GM18519 (cell line): ENCODE results near the gene ERAL1.
"Not testable (repeated sequence)": the region's sequence is repeated elsewhere in the genome, so short reads cannot be mapped to it uniquely, and the experiment has no call there.

Experiments used
- ATAC-seq: cut with Tn5 transposase; IDR thresholded peaks from one replicate; pipeline ENCODE4 v1.9.1; 2021; ENCODE audit warnings: mild to moderate bottlenecking, moderate library complexity; ENCODE audit not compliant: unreplicated experiment, low FRiP score

ERAL1 gene

DNA sequence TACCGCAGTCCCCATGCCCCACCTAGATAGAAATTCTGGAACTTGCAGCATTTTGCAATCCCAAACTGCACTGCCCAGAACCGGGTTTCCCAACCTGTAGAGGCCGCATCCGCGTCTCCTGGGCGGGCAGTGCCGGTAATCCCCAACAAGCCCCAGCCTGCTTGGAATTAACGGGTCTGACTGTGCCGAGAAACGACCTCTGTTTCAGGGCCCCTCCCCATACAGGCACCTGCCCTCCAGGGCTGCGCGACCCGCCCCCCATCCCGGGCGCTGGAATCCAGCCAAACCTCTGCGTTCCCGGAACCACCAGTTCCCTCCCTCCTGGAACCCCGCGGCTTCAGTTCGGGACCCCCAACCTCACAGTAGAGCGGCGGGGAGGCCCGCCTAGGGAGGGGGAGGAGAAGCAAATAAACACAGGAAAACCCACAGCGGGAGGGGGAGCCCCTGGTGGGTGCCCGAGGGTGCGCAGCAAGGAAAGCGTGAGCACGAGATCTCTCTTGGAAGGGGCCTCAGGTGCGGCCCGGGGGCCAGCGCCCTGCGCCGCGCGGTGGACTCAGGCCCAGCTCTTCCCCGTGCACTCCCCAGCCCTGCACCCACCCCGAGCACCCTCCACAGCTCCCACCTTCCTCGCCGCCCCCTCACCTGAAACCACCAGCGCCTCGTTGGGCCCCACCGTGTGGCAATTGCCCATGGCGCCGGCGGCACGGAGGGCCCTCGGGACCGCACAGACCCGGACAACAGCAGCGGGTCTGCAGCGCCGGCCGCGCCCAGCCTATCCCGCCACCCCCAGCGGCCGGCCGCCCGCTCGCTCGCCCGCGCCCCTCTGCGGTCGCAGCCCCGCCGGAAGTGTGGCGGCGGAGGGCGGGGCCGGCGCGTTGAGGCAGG is 42.3 kb downstream of the ERAL1 start, which contains the start of gene FLOT2:
FLOT2 (minus strand) TSS at position 850 of the 885 bp plus-strand sequence; CDS start at position 691, 159 bp downstream.
- ATAC-seq, result no peak

DNA sequence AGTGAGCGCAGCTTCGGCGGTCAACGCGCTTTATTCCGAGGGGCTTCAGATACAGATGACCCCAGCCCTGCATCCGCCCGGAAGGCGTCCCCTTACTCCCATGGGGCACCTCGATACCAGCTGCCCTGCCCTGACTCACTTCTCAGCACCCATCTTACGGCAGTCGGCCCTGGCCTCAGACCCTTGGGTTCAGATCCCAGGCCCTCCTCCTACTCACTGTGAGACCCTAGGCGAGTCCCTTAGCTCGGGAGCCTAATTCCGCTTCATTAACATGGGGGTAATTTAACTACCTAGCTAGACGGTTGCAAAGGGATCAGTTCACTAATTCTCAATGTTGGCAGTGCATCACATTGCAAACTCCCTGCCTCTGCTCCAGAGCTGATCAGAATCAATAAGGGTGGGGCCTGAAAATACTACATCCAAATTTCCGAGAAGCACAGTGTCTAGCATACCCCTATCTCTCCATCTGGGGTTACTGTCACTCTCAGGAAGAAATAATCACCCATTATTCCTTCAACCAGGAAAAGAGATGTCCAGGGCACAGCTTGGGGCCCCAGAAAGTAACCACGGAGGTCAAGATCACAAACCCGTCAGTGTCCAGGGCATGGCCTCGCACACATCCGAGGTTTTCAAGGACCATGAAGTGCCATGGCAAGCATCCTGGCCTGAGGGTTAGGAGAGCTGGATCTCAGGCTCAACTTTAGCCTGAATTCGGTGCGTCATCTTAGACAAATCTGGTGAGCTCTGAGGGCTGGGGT is 43.1 kb downstream of the ERAL1 start:
- ATAC-seq, result no peak

DNA sequence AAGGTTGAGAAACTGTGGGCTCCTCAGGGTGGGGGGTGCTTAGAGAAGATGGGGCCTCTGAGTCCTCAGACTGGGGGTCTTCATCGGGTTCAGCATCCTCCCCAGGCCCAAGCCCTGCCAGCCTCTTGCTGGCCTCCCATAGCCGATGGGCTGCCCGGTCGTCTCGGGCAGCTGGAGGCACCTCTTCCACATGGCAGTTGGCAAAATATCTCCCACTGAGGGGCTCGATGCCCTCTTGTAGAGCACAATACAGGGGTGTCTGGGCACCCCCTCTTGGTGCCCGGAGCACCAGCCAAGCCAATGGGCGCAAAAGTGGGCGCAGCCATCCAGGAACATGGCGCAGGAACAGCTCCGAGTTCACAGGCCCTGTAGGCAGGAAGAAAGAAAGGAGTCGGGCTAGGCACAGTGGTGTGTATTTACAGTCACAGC is 43.7 kb downstream of the ERAL1 start:
- no peak for ATAC-seq

DNA sequence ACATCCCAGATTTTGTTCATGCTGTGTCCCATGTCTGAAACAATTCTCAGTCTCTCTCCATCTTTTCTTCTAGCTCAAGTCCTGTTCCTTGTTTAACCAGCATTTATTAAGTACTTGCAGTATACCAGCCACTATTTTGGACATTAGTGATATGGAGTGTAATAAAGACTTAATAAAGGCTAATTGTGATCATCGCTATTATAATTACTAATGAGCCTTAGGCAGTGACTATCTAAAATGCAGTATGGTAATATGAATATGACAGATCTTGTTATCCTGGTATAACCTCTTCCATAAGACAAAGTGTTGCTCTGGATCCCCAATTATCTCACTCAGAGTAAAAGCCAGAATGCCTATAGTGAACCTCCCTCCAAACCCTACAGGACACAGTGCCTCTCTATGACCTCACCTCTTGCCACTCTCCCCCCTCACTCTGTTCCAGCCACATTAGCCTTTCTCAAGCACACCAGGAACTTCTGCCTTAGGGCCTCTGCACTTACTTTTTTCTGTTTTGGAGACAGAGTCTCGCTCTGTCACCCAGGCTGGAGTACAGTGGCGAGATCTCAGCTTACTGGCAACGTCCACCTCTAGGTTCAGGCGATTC is 44.5 kb downstream of the ERAL1 start:
- ATAC-seq, result no peak

DNA sequence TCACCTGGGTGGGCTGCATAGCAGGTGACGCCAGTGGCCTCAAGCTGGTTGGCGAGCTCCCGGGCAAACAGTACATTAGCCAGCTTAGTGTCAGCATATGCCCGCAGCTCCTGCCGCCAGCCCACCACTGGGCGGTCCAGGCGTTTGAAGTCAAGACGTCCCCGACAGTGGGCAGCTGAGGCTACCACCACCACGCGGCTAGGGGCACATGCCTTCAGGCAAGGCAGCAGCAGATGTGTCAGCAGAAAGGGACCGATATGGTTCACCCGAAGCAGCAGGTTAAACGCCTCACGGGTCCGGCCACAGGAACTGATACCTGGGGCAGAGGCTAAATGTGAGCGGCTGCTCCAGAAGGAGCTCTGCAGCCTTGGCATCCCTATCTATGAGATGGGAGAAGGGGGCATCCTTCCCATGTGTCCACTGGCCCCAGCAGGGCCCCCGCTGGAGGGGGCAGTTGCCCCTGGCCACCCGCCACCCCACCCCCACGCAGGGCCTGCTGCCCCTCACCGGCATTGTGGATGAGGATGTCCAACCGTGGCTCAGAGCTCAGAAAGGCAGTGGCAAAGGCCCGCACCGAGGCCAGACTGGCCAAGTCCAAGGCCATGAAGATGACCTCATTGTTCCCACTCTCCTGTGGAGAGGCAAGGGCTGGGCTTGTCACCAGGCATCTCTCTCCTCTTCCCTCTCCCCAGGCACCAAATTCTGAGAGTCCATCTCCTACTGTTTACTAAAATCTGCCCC is 46.3 kb downstream of the ERAL1 start:
- no peak for ATAC-seq

DNA sequence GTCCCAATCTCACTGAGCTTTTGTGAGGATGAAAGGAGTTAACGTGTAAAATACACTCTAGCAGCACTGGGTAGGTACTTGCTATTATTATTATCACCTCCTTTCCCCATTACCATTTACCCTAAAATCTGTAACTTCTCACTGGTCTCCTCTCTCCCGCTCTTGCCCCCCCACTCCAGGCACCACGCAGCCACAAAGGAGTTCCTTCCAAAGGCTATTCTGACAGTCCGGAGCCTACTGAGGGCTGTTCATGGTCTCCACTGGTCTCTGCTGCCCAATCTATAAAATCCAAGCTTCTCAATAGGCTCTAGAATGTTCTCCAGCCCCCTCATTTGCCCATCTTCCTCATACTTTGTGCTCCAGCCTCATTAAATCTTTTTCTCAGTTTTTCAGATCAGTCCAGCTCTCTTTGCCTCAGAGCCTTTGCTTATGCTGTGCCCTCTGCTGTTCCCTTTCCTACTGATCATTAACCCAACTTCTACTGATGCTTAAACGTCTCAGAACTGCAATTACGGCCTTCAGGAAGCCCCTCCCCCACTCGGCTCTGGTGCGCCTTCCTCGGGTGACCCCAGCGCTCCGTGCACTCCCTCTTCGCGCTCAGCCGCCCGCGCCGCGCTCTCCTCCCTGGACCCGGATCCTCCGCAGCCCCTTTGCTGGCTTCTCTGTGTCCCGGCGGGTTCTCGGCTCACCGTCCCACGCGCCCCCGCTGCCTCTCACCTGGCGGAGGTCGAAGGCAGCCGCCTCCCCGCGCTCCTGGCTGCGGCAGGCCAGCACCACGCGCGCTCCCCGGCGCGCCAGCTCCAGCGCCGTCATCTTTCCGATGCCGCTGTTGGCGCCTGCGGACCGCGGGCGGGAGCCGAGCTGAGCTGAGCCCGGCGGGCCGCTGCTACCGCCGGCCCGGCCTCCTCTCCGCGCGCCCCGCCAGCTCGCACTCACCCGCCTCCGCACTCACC is 47.3 kb downstream of the ERAL1 start:
- peak; percentile 11 for ATAC-seq

DNA sequence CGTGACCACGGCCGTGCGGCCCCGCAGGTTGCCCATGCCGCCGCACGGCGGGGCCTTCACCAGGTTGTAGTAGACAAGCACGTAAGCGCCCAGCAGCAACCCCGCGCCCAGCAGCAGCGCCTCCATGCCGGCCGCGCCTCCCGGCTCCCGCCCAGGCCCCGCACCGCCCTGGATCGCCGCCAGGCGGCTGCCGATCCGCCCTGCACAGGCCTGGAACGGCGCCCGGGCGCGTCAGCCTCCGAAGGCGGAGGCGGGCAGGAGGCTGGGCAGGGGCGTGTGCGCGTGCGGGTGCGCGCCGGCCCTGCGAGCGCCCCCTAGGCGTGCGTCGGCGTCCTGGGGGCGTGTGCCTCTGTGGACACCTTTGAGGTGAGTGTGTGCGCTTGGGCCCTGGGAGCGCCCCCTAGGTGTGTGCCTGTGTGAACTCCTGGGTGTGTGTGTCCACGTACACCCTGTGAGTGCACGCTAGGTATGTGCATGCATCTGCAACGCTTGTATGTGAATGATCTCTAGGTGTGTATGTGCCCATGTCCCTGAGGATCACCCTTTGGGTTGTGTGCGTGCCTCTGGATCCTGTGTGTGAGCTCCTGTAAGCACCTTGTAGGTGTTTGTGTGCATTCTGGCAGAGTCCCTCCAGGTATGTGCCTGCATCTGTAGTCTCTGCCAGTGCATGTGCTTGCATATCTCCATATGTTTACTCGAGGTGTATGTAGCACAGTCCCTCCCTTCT is 48.2 kb downstream of the ERAL1 start, which contains the start of gene DHRS13:
DHRS13 (minus strand) TSS at position 261 of the 727 bp plus-strand sequence; CDS start at position 126, 135 bp downstream.
- ATAC-seq, result peak; percentile 74

DNA sequence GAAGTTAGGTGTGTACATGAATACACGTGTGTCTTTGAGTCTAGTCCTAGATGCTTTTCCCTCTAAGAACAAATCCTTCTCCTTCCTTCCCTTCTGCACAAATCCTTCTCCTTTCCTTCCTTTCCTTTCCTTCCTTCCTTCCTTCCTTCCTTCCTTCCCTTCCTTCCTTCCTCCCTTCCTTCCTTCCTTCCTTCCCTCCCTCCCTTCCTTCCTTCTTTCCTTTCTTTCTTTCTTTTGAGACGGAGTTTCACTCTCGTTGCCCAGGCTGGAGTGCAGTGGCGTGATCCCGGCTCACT is 48.7 kb downstream of the ERAL1 start:
- not testable (repeated sequence) for ATAC-seq

DNA sequence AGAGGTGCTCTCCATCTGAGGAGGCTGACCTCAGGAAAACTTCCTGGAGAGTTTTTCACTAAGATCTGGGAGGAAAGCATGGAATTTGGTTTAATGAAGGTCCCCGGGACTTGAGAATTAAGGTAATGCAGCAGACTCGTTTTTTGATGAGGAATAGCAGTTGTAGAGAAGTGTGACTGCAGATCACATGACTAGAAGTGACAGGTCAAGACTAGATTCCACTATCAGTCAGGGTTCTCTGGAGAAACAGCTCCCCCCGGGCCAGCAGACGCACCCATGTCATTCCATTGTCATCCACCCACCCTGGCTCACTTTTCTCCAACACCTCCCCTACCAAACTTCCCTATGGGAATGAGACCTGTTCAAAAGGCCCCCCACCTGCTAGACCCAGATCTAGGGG is 50.0 kb downstream of the ERAL1 start:
- ATAC-seq, result no peak

DNA sequence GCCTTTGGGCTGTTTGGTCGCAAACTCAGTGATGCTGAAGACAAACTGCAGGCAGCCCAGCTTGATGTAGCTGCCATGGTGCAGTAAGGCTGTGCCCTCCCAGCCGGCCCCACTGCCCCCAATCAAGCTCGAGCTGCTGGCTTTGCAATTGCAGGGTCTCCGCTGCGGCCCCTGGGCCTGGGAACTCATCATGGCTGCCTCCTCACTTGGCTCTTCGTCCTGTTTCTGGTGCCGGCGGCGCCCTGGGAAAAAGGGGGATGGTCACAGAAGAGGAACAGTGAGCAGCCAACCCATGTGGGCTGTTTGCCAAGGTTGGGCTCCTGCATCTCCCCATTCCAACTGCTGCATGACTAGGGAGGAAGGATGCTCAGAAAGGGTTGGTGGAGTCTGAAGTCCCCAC is 51.5 kb downstream of the ERAL1 start:
- ATAC-seq, result no peak

DNA sequence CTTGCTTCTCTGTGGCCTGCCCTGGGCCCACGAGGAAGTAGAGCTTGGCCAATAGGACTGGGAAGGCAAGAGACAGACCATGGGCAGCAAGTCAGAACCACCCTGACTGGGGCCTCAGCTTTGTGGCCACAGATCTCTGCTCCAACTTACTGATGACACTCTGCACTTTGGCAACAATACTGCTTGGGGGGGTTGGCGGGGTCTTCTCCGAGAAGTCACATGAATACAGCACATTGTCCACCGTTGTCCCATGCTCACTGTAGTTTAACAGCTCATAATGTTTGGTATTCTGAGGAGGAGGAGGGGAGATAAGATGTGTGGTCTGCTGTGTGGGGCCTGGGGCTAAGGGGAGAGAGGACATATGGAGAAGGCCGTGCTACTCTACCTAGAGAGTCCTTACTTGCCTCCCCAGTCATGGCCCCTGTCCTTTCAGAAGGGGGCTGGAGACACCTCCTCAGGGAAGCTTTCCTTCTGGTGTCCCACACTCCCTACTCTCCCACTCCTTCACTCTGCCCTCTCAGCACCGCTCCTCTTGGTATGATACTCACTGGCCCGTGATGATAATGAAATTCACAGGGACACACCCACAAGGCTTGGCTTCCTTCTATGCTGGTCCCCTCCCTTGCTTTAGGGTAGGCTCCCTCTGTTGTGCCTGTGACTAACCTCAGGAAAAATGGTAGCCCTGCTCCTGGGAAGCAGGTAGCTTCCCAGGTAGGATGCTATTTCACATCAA is 52.1 kb downstream of the ERAL1 start:
- ATAC-seq, result no peak

DNA sequence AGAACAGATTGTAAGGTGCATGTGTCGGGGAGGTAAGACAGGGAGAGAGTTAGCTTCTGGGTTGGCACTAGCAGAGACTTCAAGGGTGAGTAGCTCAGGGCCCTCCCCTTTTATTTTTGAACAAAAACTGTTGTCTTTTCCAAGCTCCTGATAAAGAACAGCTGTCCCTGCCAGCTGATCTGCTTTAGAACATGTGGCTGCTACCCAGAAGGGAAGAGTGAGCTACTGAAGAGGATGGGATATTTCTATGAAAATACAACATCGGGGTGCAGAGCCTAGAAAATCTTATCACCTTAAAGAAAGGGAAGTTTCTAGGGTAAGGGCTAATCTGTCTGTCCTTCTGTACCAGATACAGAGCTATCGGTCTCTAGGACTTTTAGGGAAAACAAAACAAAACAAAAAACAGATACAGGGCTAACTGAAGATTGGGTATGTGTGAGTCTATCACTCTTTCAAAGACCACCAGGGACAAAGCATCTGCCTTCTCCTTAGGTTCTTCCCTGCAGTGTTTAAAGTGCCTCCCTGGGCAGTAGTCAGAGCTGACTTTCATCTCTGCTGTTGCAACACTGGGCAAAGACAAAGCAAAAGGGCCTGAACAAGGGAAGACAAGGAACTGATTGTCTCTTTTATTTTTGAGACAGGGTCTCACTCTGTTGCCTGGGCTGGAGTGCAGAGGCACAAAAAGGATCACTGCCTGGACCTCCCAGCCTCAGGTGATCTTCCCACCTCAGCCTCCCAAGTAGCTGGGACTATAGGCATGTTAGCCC is 53.1 kb downstream of the ERAL1 start:
- no peak for ATAC-seq

DNA sequence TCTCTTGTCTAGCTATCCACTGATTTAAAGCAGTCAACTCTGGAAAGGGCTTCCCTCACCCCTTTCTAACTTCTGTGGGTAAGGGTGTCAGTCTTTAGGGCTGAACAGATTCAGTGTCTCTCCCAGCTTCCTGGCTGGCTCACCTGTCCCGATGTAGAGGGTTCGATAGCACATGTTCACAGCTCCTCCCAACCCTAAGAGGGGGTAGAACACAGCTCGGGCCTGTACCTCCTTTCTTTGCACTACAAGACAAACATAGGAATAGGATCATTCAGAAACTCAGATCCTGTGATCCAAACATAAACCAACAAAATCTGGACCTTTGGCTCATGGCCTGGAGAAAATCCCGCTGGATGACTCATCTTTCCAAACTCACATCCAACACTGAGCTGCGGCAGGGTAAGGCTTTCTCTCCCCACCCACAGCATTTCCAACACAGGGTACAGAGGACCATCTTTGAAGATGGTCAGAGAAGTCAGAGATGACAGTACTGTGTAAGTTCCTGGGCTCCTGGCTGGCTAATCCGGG is 53.9 kb downstream of the ERAL1 start:
- ATAC-seq, result no peak

DNA sequence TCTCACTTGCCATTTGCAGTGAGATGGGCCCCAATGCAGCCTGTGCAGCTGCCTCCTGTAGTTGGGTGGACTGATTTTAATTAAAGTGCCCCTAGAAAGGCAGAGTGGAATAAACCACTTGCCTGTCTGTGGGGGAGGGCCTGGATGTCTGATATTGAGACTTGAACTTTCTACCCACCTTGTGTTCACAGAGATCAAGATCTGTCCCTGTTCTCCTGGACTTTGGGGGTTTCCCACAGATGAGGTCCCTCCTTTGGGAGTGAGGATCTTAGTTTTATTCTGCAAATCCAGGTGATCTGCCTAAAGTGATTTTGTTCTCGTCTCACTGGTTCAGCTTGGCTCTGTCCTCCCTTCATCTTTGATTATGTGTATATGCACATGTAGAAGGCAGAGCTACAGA is 55.7 kb downstream of the ERAL1 start:
- ATAC-seq, result no peak
